Stimulated activated CD4-positive, alpha-beta T cell treated with anti-CD3 and anti-CD28 coated beads, Interleukin-2, amount 100 ng/mL, for 4 hours (primary cell): ENCODE measurements around the gene PRSS36.

Source experiments
- DNase-seq: peaks from one replicate; pipeline ENCODE4 v3.0.0-alpha.2; 2020; ENCODE audit warnings: low read depth

Gene PRSS36

GRCh38 chr16:31099860-31100638 lies 49.8 kb downstream of the PRSS36 start:
- DNase-seq, result no peak

DNA sequence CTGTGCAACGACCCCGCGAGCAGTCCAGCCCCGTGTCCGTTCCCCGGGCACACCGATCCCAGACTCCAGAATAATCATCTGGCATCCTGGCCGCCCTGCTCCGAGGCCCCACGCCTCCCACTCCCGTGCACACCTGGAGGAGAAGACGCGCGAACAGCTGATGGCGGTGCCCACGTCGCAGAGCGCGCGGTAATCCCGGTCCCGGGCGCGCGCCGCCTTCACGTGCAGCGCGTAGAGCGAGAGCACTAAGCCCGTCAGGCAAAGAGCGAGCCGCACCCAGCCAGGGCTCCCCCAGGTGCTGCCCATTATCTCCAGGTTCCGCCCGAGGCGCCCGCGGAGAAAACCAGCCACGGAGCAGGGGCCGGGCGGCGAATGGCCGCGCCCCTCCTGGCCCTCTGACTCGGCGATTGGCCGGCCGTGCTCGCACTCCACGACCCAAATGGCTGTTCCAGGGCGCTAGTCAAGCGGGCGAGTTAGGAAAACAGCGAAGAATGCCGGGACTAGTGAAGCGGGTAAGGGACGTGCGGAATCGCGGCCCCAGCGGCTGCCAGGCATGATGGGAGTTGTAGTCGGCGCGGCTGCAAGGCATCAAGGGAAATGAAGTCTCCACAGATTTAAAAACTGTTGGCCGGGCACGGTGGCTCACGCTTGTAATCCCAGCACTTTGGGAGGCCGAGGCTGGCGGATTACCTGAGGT lies 55.3 kb downstream of the PRSS36 start, which contains the start of gene VKORC1:
VKORC1 (minus strand) TSS at position 374 of the 697 bp plus-strand sequence; CDS start at position 306, 68 bp downstream.
- peak; percentile 76 for DNase-seq

- DNase-seq, result no peak
Measured at GRCh38 chr16:31094088-31094423, 55.8 kb downstream of the PRSS36 start.

DNA sequence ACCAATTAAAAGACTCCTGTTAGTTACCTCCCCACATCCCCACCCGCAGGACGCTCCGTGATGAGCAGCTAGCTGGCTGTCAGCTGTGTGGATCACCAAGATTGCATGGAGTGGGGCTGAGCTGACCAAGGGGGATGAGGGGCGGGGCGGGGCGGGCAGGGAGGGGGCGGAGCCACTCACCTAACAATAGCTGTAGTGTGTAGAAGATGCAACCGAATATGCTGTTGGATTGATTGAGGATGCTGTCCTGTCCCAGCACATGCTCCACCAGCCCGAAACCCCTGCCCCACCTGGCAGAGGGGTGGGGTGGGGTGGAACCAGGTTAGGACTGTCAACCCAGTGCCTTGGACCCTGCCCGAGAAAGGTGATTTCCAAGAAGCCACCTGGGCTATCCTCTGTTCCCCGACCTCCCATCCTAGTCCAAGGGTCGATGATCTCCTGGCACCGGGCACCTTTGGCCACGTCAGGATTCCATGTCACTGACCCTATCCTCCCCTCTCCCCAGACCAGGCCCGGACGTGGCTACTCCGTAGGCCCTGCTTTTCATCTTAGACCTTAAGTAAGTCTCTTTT lies 56.6 kb downstream of the PRSS36 start:
- no peak for DNase-seq

DNA sequence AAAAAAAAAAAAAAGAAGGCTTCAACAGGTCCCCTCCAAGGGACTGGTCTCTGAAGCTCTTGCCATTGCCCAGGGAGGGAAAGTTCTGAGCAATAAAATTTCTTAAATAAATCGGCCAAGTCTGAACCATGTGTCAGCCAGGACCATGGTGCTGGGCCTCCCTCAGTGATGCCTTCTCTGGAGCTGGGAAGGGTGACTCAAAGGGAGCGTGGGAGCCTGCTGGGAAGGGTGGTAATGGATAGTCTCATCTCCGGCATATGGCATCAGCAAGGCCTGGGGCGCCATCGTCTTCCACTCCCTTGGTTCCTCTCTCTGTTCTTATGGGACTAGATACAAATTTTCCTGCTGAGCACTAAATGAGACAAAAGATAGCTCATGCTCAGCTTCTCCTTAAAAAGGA lies 57.5 kb downstream of the PRSS36 start:
- no peak for DNase-seq

- no peak for DNase-seq
Measured at GRCh38 chr16:31090540-31090939, 59.3 kb downstream of the PRSS36 start.

DNA sequence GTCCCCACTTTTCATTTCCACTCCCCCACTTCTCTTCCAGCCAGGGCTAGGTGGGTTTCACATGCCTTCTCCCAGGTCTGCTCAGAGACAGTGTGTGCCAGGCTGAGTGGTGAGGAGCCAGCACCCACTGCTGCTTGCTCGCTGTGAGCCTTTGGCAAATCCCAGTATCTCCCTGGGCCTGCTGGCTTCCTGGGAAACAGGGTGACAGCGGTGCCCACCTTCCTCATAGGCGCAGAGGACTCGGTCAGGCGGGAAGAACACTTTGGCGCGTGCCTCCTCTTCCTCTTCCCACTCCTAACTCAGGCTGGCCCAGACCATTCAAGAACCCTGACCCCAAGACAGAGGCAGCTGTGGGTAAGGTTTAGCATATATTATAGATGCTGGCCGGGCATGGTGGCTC lies 60.7 kb downstream of the PRSS36 start:
- DNase-seq, result no peak
